Tibial nerve (tissue), 4 donors: Measurements from ENCODE around the gene CBFB. TPM values are rescaled to one million over a fixed set of nuclear protein-coding genes. Genes with fewer than 3 reads are reported as not detected.

Source experiments
- DNase-seq, 2 donors: peaks; one replicate each; pipeline ENCODE4 v3.0.0-alpha.2; 2019; ENCODE audit warnings: low spot score in 2 of 2
- H3K27ac ChIP-seq, 4 donors: fragments of 200-600 bp; sonication (generic) in 3 of 4; one replicate each; pipeline ENCODE4 v1.5.1; 2017 to 2019; ENCODE audit warnings: mild to moderate bottlenecking in 1 of 4
- H3K27me3 ChIP-seq, 2 donors: fragments of 200-600 bp; sonication (generic) in 1 of 2; one replicate each; pipeline versions ENCODE4 v1.5.1 to v1.6.0; 2017 to 2019
- H3K36me3 ChIP-seq, 3 donors: fragments of 200-600 bp; sonication (generic); one replicate each; pipeline ENCODE4 v1.5.1; 2018 to 2019
- H3K4me1 ChIP-seq, 4 donors: fragments of 200-600 bp; sonication (generic) in 3 of 4; one replicate each; pipeline ENCODE4 v1.5.1; 2017 to 2019
- H3K4me3 ChIP-seq, 4 donors: fragments of 200-600 bp; sonication (generic) in 3 of 4; one replicate each; pipeline ENCODE4 v1.5.1; 2017 to 2019; ENCODE audit warnings: mild to moderate bottlenecking in 1 of 4, moderate library complexity in 1 of 4
- H3K9me3 ChIP-seq, 4 donors: fragments of 200-600 bp; sonication (generic) in 3 of 4; one replicate each; pipeline ENCODE4 v1.5.1; 2017 to 2019
- CTCF ChIP-seq, 5 experiments: fragments of 200-600 bp in 3 of 5; fragments of 450-650 bp in 2 of 5; sonication (generic) in 3 of 5; IDR thresholded peaks; one replicate each; pipeline ENCODE4 v1.5.1; 2016 to 2019; ENCODE audit warnings: antibody characterized with exemption in 5 of 5, mild to moderate bottlenecking in 3 of 5, moderate library complexity in 2 of 5
- EP300 ChIP-seq, 2 donors: sonication (generic); formaldehyde crosslinking; IDR thresholded peaks; one replicate each; pipeline ENCODE4 v1.6.1; 2017; ENCODE audit warnings: antibody characterized with exemption in 2 of 2, mild to moderate bottlenecking in 1 of 2
- POLR2A ChIP-seq, 2 donors: fragments of 450-650 bp; IDR thresholded peaks; one replicate each; pipeline ENCODE4 v1.6.1; 2017; ENCODE audit warnings: antibody characterized with exemption in 2 of 2, mild to moderate bottlenecking in 2 of 2, moderate library complexity in 2 of 2
- WGBS, 2 donors: methylation state at CpG; one replicate each; pipeline ENCODE4 v1.1.5; 2018; 5-methylcytosine and 5-hydroxymethylcytosine counted together
- small RNA-seq: library from RNA; depleted of rRNA; stranded (forward); fragments of <200 nt; gene quantifications from one replicate; pipeline ENCODE3, GENCODE V24; 2016
- total RNA-seq, 4 donors: library from RNA; depleted of rRNA; stranded (reverse); fragments of >200 nt; gene quantifications; one replicate each; pipeline ENCODE4 v1.1.0, GENCODE V29; 2016

The CBFB gene
- total RNA-seq, 4 donors from 2014 or later, result 46.7 to 70.5 (median 59.9) TPM

DNA sequence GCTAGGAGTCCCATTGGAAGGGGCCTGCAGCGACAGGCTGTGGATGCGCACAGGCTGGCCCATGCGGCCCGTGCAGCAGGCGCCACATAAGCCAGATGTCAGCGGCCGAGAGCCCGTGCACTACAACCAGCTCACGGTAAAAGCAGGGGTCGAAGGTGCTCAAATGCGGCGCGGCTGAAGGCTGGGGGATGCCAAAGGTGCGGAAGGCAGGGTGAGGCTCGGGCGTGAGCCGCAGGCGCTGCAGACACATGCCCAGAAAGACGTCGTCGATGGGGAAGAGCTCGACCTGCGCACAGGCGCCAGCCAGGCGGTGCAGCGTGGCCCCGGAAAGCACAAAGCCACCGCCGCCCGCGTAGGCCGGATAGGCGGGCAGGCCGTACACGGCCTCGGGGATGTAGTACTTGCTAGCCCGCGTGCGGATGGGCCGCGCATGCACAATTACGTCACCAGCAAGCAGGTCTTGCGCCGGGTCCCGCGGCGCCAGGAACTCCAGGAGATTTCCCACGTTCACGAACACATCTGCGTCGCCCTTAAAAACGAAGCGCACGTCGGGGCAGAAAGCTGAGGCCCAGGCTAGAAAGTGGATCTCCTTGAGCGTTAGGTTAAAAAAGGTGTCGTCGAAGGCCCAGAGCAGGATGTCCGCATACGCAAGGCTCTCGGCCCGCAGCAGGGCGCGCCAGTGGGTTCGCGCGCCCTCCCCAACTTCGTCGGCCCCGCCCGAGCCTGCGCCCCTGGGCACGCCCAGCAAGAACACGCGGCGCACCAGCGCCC, 120.5 kb downstream of the CBFB start:
- no peak overlapping the region for H3K27ac ChIP-seq
- peaks cover 0 to 54% (median 19%) of the 10 kb centered on the region in 3 donors for H3K36me3 ChIP-seq
- H3K4me3 ChIP-seq, result peak overlapping the region in 1 of 4 donors; percentile 67
- DNase-seq, result no peak
- H3K27me3 ChIP-seq, result peaks cover 0 to 19% of the 10 kb centered on the region in 2 donors
- 76 to 77% methylated on average over 51 to 61 of the region's 77 CpGs for WGBS, 2 donors
- TF ChIP-seq POLR2A (IDR thresholded peaks at IDR 0.05) (no peak), CTCF (IDR thresholded peaks at IDR 0.05) (no peak), EP300 (IDR thresholded peaks at IDR 0.05) (no peak)
- peaks cover 0 to 22% (median 7%) of the 10 kb centered on the region in 4 donors for H3K4me1 ChIP-seq
- no peaks in the 10 kb centered on the region for H3K9me3 ChIP-seq

DNA sequence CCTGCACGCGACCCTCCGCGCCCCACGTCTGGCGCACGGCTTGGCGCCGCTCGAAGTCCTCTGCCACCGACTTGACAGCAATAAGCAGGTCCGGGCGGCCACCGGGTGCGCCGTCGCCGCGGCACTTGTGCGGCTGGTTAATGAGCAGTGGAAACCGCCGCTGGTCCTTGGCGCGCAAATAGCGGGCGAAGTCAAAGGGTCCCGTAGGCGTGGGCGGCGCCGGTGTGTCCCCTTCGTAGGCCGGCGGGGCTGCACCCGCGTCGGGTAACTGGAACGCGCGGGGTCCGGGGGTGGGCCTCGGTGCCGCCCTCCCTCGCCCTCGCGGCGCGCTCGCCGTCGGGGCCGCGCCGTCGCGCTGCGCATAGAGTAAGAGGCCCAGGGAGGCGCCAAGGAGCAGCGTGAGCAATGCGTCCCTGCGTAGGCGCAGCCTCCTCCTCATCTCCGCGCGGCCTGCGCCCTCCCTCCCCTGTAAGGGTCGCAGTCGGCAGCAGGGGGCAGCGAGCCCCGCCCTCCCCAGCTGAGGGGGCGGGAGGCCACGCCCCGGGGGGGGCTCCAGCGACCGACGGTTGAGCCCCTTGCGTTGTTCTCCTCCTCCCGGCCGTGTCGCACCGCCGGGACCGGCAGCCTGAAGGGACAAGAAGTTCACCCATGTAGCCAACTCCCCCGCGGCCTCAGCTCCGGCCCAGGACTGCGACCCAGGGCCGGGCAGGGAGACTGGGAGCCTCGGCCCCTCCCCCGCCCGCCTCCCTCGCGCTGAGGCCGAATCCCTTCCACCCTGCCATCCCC, 121.3 kb downstream of the CBFB start:
- DNase-seq, result no peak
- Histone ChIP-seq H3K9me3 (no peaks in the 10 kb centered on the region), H3K27ac (peak overlapping the region; percentile 43 to 87 (median 69)), H3K4me3 (peak overlapping the region; percentile 36 to 67 (median 47)), H3K4me1 (peaks cover 0 to 30% (median 13%) of the 10 kb centered on the region in 4 donors), H3K36me3 (peaks cover 0 to 46% (median 13%) of the 10 kb centered on the region in 3 donors), H3K27me3 (peaks cover 0 to 23% of the 10 kb centered on the region in 2 donors)
- TF ChIP-seq POLR2A (IDR thresholded peaks at IDR 0.05) (no peak), EP300 (IDR thresholded peaks at IDR 0.05) (no peak)
- 4% methylated on average over 39 to 42 of the region's 94 CpGs for WGBS, 2 donors

Small RNA genes within 50 kb of the gene (small RNA-seq; reads per million reads assigned to genes)
- gene RN7SL543P, result not detected

Other genes with a start within 250 kb of the CBFB start
- not detected for gene TERB1, start 227.6 kb upstream of the CBFB start, total RNA-seq
- 10 to 100 TPM; 29.4 to 45.7 (median 34.6) TPM for gene NAE1, start 198.2 kb upstream of the CBFB start, total RNA-seq
- gene CA7, start 184.7 kb upstream of the CBFB start, total RNA-seq, result not detected
- 10 to 100 TPM; 12.3 to 29.9 (median 15.5) TPM for gene PDP2, start 148.6 kb upstream of the CBFB start, total RNA-seq
- gene CDH16, start 110.3 kb upstream of the CBFB start, total RNA-seq, result 1 to 10 TPM in 2 of 4 donors, under 1 TPM in 2; 0.30 to 2.5 (median 1.4) TPM
- gene RRAD, start 103.6 kb upstream of the CBFB start, total RNA-seq, result 100 to 1,000 TPM in 3 of 4 donors, 10 to 100 TPM in 1; 23.7 to 132 (median 109) TPM
- gene CIAO2B, start 94.7 kb upstream of the CBFB start, total RNA-seq, result 100 to 1,000 TPM in 2 of 4 donors, 10 to 100 TPM in 2; 57.1 to 111 (median 89.9) TPM
- gene CES2, start 93.6 kb upstream of the CBFB start, total RNA-seq, result 10 to 100 TPM; 29.2 to 45.0 (median 34.4) TPM
- gene CES3, start 67.9 kb upstream of the CBFB start, total RNA-seq, result 1 to 10 TPM in 2 of 4 donors, under 1 TPM in 2; 0.21 to 9.2 (median 0.81) TPM
- gene CES4A, start 40.6 kb upstream of the CBFB start, total RNA-seq, result 10 to 100 TPM; 18.6 to 24.7 (median 21.2) TPM
- 10 to 100 TPM; 22.2 to 34.5 (median 28.1) TPM for gene PHAF1, start 80.8 kb downstream of the CBFB start, total RNA-seq
- 10 to 100 TPM in 3 of 4 donors, 1 to 10 TPM in 1; 9.3 to 23.1 (median 18.4) TPM for gene B3GNT9, start 121.8 kb downstream of the CBFB start, total RNA-seq
- gene TRADD, start 130.8 kb downstream of the CBFB start, total RNA-seq, result 10 to 100 TPM; 26.0 to 46.5 (median 36.2) TPM
- gene FBXL8, start 130.8 kb downstream of the CBFB start, total RNA-seq, result 10 to 100 TPM; 17.7 to 58.5 (median 40.0) TPM
- 100 to 1,000 TPM; 103 to 167 (median 153) TPM for gene HSF4, start 135.6 kb downstream of the CBFB start, total RNA-seq
- 10 to 100 TPM; 55.5 to 95.4 (median 76.6) TPM for gene NOL3, start 141.4 kb downstream of the CBFB start, total RNA-seq
- gene MATCAP1, start 154.8 kb downstream of the CBFB start, total RNA-seq, result 10 to 100 TPM; 13.6 to 42.9 (median 18.9) TPM
- gene EXOC3L1, start 161.0 kb downstream of the CBFB start, total RNA-seq, result 1 to 10 TPM in 3 of 4 donors, under 1 TPM in 1; 0.66 to 3.9 (median 2.6) TPM
- gene E2F4, start 163.0 kb downstream of the CBFB start, total RNA-seq, result 100 to 1,000 TPM in 2 of 4 donors, 10 to 100 TPM in 2; 60.1 to 119 (median 99.8) TPM
- gene ELMO3, start 170.0 kb downstream of the CBFB start, total RNA-seq, result 10 to 100 TPM in 1 of 4 donors, 1 to 10 TPM in 3; 2.4 to 14.4 (median 4.4) TPM
- gene TMEM208, start 198.0 kb downstream of the CBFB start, total RNA-seq, result 10 to 100 TPM; 28.0 to 47.6 (median 41.2) TPM
- gene FHOD1, start 218.3 kb downstream of the CBFB start, total RNA-seq, result 10 to 100 TPM; 17.3 to 45.3 (median 25.5) TPM
- gene SLC9A5, start 219.8 kb downstream of the CBFB start, total RNA-seq, result 1 to 10 TPM in 3 of 4 donors, under 1 TPM in 1; 0.59 to 2.0 (median 1.5) TPM